H1 (cell line): ENCODE results near the gene UNK. TPM values are rescaled to one million over a fixed set of nuclear protein-coding genes. Genes with fewer than 3 reads are reported as not detected.

Experiments used
- CTCF ChIA-PET: fragments of 300-600 bp; sonication (Branson Sonifier 250); formaldehyde crosslinking; loops from one replicate; lab custom pipeline; 2021; ENCODE audit not compliant: partially characterized antibody; lab: Charles Lee
- POLR2A ChIA-PET: fragments of 300-600 bp; sonication (Branson Sonifier 250); formaldehyde crosslinking; loops from one replicate; lab custom pipeline; 2021; ENCODE audit warnings: inconsistent platforms; ENCODE audit not compliant: partially characterized antibody; lab: Charles Lee
- DNase-seq, 2 experiments: peaks; one replicate each; pipeline versions ENCODE4 v3.0.0 to v3.0.0-alpha.2; 2010 to 2022; ENCODE audit warnings: low spot score in 2 of 2, low read depth in 1 of 2, mixed read lengths in 1 of 2
- FAIRE-seq: peaks from 2 replicates; lab custom pipeline; 2011; peaks lifted over from hg19 to GRCh38; lab: Jason Lieb, UNC
- H2AFZ ChIP-seq: 2 replicates; pipeline ENCODE4 v1.8.1; 2012; ENCODE audit warnings: low read length, inconsistent platforms
- H2AK5ac ChIP-seq: 2 replicates; pipeline ENCODE4 v1.6.1; 2013; ENCODE audit warnings: low read depth, low read length
- H2BK120ac ChIP-seq: replicated peaks from 2 replicates; pipeline ENCODE3; 2013; ENCODE audit warnings: low read depth, low read length, inconsistent platforms
- H2BK12ac ChIP-seq: 2 replicates; pipeline ENCODE4 v1.6.1; 2013; ENCODE audit warnings: low read depth, low read length
- H2BK15ac ChIP-seq: 2 replicates; pipeline ENCODE4 v1.6.1; 2013; ENCODE audit warnings: low read length
- H2BK20ac ChIP-seq: 2 replicates; pipeline ENCODE4 v1.6.1; 2013; ENCODE audit warnings: low read length
- H2BK5ac ChIP-seq: 2 replicates; pipeline ENCODE4 v1.6.1; 2013; ENCODE audit warnings: low read depth, low read length
- H3K14ac ChIP-seq: 2 replicates; pipeline ENCODE4 v1.6.1; 2013; ENCODE audit warnings: inconsistent platforms; ENCODE audit not compliant: insufficient read length
- H3K18ac ChIP-seq: 2 replicates; pipeline ENCODE4 v1.6.1; 2013; ENCODE audit warnings: low read length; ENCODE audit errors: extremely low read depth
- H3K23ac ChIP-seq: 2 replicates; pipeline ENCODE4 v1.6.1; 2013; ENCODE audit warnings: inconsistent platforms; ENCODE audit not compliant: insufficient read length
- H3K23me2 ChIP-seq: 2 replicates; pipeline ENCODE4 v1.6.1; 2013; ENCODE audit warnings: low read depth, low read length
- H3K27ac ChIP-seq: 2 replicates; pipeline ENCODE4 v1.6.1; 2011; ENCODE audit warnings: low read depth, low read length, inconsistent platforms
- H3K27me3 ChIP-seq, 4 experiments: replicated peaks in 1 of 4; 1 replicate in 1 of 4; 2 replicates in 3 of 4; pipeline versions ENCODE4 v1.6.1 to v1.8.1; 2011 to 2013; ENCODE audit warnings: low read length in 3 of 4, mild to moderate bottlenecking in 3 of 4, inconsistent platforms in 2 of 4, mixed read lengths in 2 of 4, moderate library complexity in 1 of 4; ENCODE audit not compliant: control insufficient read depth in 3 of 4, insufficient read depth in 3 of 4; ENCODE audit errors: extremely low read depth in 1 of 4
- H3K36me3 ChIP-seq, 4 experiments: 2 replicates each; pipeline versions ENCODE4 v1.6.1 to v1.8.1; 2011 to 2013; ENCODE audit warnings: mild to moderate bottlenecking in 4 of 4, low read length in 3 of 4, moderate library complexity in 2 of 4, control low read depth in 1 of 4, inconsistent platforms in 1 of 4; ENCODE audit not compliant: insufficient read depth in 4 of 4, control insufficient read depth in 2 of 4
- H3K4ac ChIP-seq: replicated peaks from 2 replicates; pipeline ENCODE3; 2013; ENCODE audit warnings: low read length, low read depth, mixed read lengths, inconsistent platforms; ENCODE audit not compliant: insufficient read length
- H3K4me1 ChIP-seq, 4 experiments: replicated peaks in 1 of 4; 1 replicate in 1 of 4; 2 replicates in 3 of 4; pipeline versions ENCODE4 v1.6.1 to v1.8.1; 2011 to 2013; ENCODE audit warnings: low read length in 3 of 4, inconsistent platforms in 2 of 4, mixed read lengths in 1 of 4; ENCODE audit not compliant: insufficient read depth in 4 of 4, control insufficient read depth in 3 of 4
- H3K4me2 ChIP-seq, 2 experiments: 2 replicates each; pipeline versions ENCODE4 v1.6.1 to v1.8.1; 2011 to 2013; ENCODE audit warnings: low read depth in 2 of 2, low read length in 2 of 2, control low read depth in 1 of 2, inconsistent platforms in 1 of 2, mild to moderate bottlenecking in 1 of 2; ENCODE audit not compliant: insufficient read depth in 1 of 2
- H3K4me3 ChIP-seq, 4 experiments: fragments of 200-600, 300-600 bp in 1 of 4; sonication (generic), shearing (Covaris generic), sonication (Bioruptor Twin) in 1 of 4; 2 replicates each; pipeline versions ENCODE4 v1.5.1 to v1.8.1; 2011 to 2016; ENCODE audit warnings: low read length in 4 of 4, low read depth in 3 of 4, control low read depth in 2 of 4, inconsistent platforms in 2 of 4, mild to moderate bottlenecking in 2 of 4, mixed read lengths in 1 of 4, moderate library complexity in 1 of 4; ENCODE audit not compliant: insufficient read depth in 2 of 4; ENCODE audit errors: extremely low read depth in 1 of 4
- H3K56ac ChIP-seq: replicated peaks from 2 replicates; pipeline ENCODE3; 2013; ENCODE audit warnings: low read depth, mild to moderate bottlenecking, mixed read lengths, low read length, inconsistent platforms; ENCODE audit not compliant: insufficient read length
- H3K79me1 ChIP-seq: 2 replicates; pipeline ENCODE4 v1.6.1; 2013; ENCODE audit warnings: low read depth, low read length, control low read depth
- H3K79me2 ChIP-seq, 2 experiments: 2 replicates each; pipeline versions ENCODE4 v1.6.1 to v1.8.1; 2012 to 2013; ENCODE audit warnings: low read length in 2 of 2, mild to moderate bottlenecking in 2 of 2, inconsistent platforms in 1 of 2; ENCODE audit not compliant: insufficient read depth in 2 of 2, control insufficient read depth in 1 of 2
- H3K9ac ChIP-seq, 4 experiments: replicated peaks in 1 of 4; 1 replicate in 1 of 4; 2 replicates in 3 of 4; pipeline versions ENCODE4 v1.6.1 to v1.8.1; 2011 to 2013; ENCODE audit warnings: low read depth in 3 of 4, low read length in 3 of 4, control low read depth in 2 of 4, mild to moderate bottlenecking in 2 of 4, moderate library complexity in 2 of 4, inconsistent platforms in 1 of 4; ENCODE audit errors: extremely low read depth in 1 of 4
- H3K9me3 ChIP-seq, 2 experiments: 2 replicates each; pipeline versions ENCODE4 v1.6.1 to v1.8.1; 2012 to 2013; ENCODE audit warnings: mild to moderate bottlenecking in 2 of 2, moderate library complexity in 2 of 2, control low read depth in 1 of 2, inconsistent platforms in 1 of 2, low read depth in 1 of 2, low read length in 1 of 2, mixed read lengths in 1 of 2; ENCODE audit not compliant: insufficient read depth in 2 of 2
- H4K20me1 ChIP-seq, 2 experiments: replicated peaks in 1 of 2; 2 replicates each; pipeline versions ENCODE3 to v1.8.1; 2011 to 2013; ENCODE audit warnings: inconsistent platforms in 2 of 2, low read length in 2 of 2, mild to moderate bottlenecking in 1 of 2; ENCODE audit not compliant: insufficient read depth in 2 of 2, control insufficient read depth in 1 of 2
- H4K5ac ChIP-seq: 2 replicates; pipeline ENCODE4 v1.6.1; 2013; ENCODE audit warnings: low read length, low read depth, mixed read lengths, inconsistent platforms; ENCODE audit not compliant: insufficient read length
- H4K8ac ChIP-seq: 2 replicates; pipeline ENCODE4 v1.8.0; 2013; ENCODE audit warnings: mild to moderate bottlenecking, moderate library complexity, low read length, inconsistent platforms; ENCODE audit not compliant: insufficient read depth; ENCODE audit errors: extremely low read depth
- H4K91ac ChIP-seq: replicated peaks from 2 replicates; pipeline ENCODE3; 2013; ENCODE audit warnings: low read length, mixed read lengths, inconsistent platforms; ENCODE audit not compliant: insufficient read length
- ATF3 ChIP-seq: IDR thresholded peaks from 2 replicates; pipeline ENCODE4 v1.6.1; 2011; ENCODE audit warnings: low read depth, mild to moderate bottlenecking, low read length; ENCODE audit not compliant: insufficient read depth
- CHD1 ChIP-seq: IDR thresholded peaks from 2 replicates; pipeline ENCODE4 v1.6.1; 2012; ENCODE audit warnings: low read depth, low read length, improper control_type of control experiment
- CHD2 ChIP-seq: IDR thresholded peaks from 2 replicates; pipeline ENCODE4 v1.6.1; 2012; ENCODE audit warnings: low read length, improper control_type of control experiment
- EZH2 ChIP-seq: fragments of 200-600 bp; sonication (generic); IDR thresholded peaks from 2 replicates; pipeline ENCODE4 v1.7.1; 2012; ENCODE audit warnings: low read depth, mild to moderate bottlenecking, moderate library complexity, low read length, inconsistent platforms; ENCODE audit not compliant: severe bottlenecking
- JUND ChIP-seq: IDR thresholded peaks from 2 replicates; pipeline ENCODE4 v1.6.1; 2011; ENCODE audit warnings: mild to moderate bottlenecking, improper control_type of control experiment, low read length
- KDM4A ChIP-seq: IDR thresholded peaks from one replicate; pipeline ENCODE4 v1.7.1; 2012; ENCODE audit warnings: low read depth, mild to moderate bottlenecking, moderate library complexity, low read length, inconsistent platforms; ENCODE audit not compliant: severe bottlenecking
- MAFK ChIP-seq: IDR thresholded peaks from 2 replicates; pipeline ENCODE4 v1.6.1; 2012; ENCODE audit warnings: low read depth, mild to moderate bottlenecking, improper control_type of control experiment, low read length
- NANOG ChIP-seq: IDR thresholded peaks from 2 replicates; pipeline ENCODE4 v1.6.1; 2011; ENCODE audit warnings: low read length, low read depth, mild to moderate bottlenecking, inconsistent platforms; ENCODE audit not compliant: insufficient read depth, poor library complexity, severe bottlenecking
- RAD21 ChIP-seq, 2 experiments: IDR thresholded peaks in 1 of 2; conservative IDR thresholded peaks in 1 of 2; 2 replicates each; pipeline ENCODE4 v1.6.1; 2011; ENCODE audit warnings: low read depth in 2 of 2, low read length in 2 of 2, improper control_type of control experiment in 1 of 2, inconsistent platforms in 1 of 2, mild to moderate bottlenecking in 1 of 2, moderate library complexity in 1 of 2
- TAF7 ChIP-seq: optimal IDR thresholded peaks from 2 replicates; pipeline ENCODE3; 2011; ENCODE audit warnings: low read depth, mild to moderate bottlenecking, inconsistent platforms, low read length, moderate library complexity, borderline replicate concordance
- TEAD4 ChIP-seq: IDR thresholded peaks from 2 replicates; pipeline ENCODE4 v1.6.1; 2012; ENCODE audit warnings: low read depth, low read length, inconsistent platforms, mixed read lengths
- WGBS, 2 experiments: shearing (Covaris generic) in 1 of 2; methylation state at CpG; one replicate each; pipeline versions ENCODE4 v1.1.6 to v1.1.7; 2013 to 2015; ENCODE audit warnings: low lambda C conversion rate in 2 of 2, mixed read lengths in 2 of 2, inconsistent platforms in 1 of 2, low coverage in 1 of 2, missing lambda C conversion rate in 1 of 2; ENCODE audit not compliant: insufficient replicate concordance in 2 of 2, insufficient coverage in 1 of 2, insufficient read length in 1 of 2; ENCODE audit errors: extremely low coverage in 1 of 2, missing lambda C conversion rate in 1 of 2; 5-methylcytosine and 5-hydroxymethylcytosine counted together
- polyA plus RNA-seq, 7 experiments: library from polyadenylated mRNA; depleted of rRNA in 3 of 7; stranded (reverse) in 5 of 7; unstranded in 2 of 7; fragments of >200 nt in 5 of 7; fragments of 200-250 nt in 2 of 7; gene quantifications; 1 replicate in 5 of 7; 2 replicates in 1 of 7; 4 replicates in 1 of 7; pipeline versions ENCODE4 v1.2.1 to v1.2.3, GENCODE V29; 2011 to 2013; ENCODE audit warnings: missing spikeins in 2 of 7, mixed read lengths in 2 of 7
- total RNA-seq: library from RNA; stranded (reverse); fragmentation: NEBNext Ultra II Directional; extraction: Animal tissue kit (Norgen Biotek cat#: 25700); gene quantifications from 2 replicates; pipeline ENCODE4 v1.2.1, GENCODE V29; 2021
- TF ChIP-seq, protein P1 (sequence below): IDR thresholded peaks from 2 replicates; pipeline ENCODE4 v1.6.1; 2012; ENCODE audit warnings: inconsistent platforms

The UNK gene
- total and polyA plus RNA-seq, 2 of the 8 experiments (the other 6 are each of a cell fraction or from before 2014, with no cell fraction given): 24.2 to 33.3 TPM

- no peak overlapping the region for H4K91ac ChIP-seq
- H3K23me2 ChIP-seq: peaks cover 2% of the 10 kb centered on the region; the same call in 1 of the 2 replicates
- H3K4me3 ChIP-seq: no peak overlapping the region
- CTCF ChIA-PET: interaction anchor here (0.8 to 21.9 kb wide), 5 partner anchors 12 to 198 kb away, joined by 3 to 563 read pairs (median 4); partner anchors contain the start of genes UNC13D and WBP2
- no peak overlapping the region for H3K14ac ChIP-seq
- H4K5ac ChIP-seq: no peak overlapping the region
- no peaks in the 10 kb centered on the region for H3K27me3 ChIP-seq
- no peak overlapping the region for H4K8ac ChIP-seq
- 89% methylated on average over 3 of the region's 3 CpGs; no CpG with 5 or more reads in 1 of the 2 experiments for WGBS, 2 experiments
- H3K18ac ChIP-seq: no peak overlapping the region
- H3K4me2 ChIP-seq: no peak overlapping the region
- H2BK12ac ChIP-seq: no peak overlapping the region
- H3K4me1 ChIP-seq: peaks cover 0 to 5% (median 4%) of the 10 kb centered on the region in 4 experiments; a peak in 5 of 7 replicates
- H3K56ac ChIP-seq: no peak overlapping the region
- H3K79me1 ChIP-seq: no peaks in the 10 kb centered on the region
- H3K4ac ChIP-seq: no peak overlapping the region
- peaks cover 0 to 6% of the 10 kb centered on the region in 2 experiments for H4K20me1 ChIP-seq
- no peak overlapping the region for H2BK120ac ChIP-seq
- H3K27ac ChIP-seq: no peak overlapping the region
- H2BK20ac ChIP-seq: no peak overlapping the region
- no peak overlapping the region for H3K9ac ChIP-seq
- DNase-seq: no peak
- no peak overlapping the region for H2AFZ ChIP-seq
- H3K9me3 ChIP-seq: no peaks in the 10 kb centered on the region
- POLR2A ChIA-PET: interaction anchor here (0.6 to 16.0 kb wide), 8 partner anchors 7 to 59 kb away, joined by 3 to 216 read pairs (median 6); partner anchors contain the start of gene UNK
- no peak overlapping the region for H2AK5ac ChIP-seq
- H3K79me2 ChIP-seq: no peaks in the 10 kb centered on the region
- peaks cover 20 to 48% (median 42%) of the 10 kb centered on the region in 4 experiments for H3K36me3 ChIP-seq
- FAIRE-seq: no peak
- no peak overlapping the region for H2BK15ac ChIP-seq
- no peak overlapping the region for H3K23ac ChIP-seq
- H2BK5ac ChIP-seq: no peak overlapping the region
- TF ChIP-seq TAF7 (no peak), CHD1 (no peak), EZH2 (no peak), ATF3 (no peak), TEAD4 (no peak), MAFK (no peak), CHD2 (no peak), JUND (no peak), KDM4A (no peak), RAD21 (IDR thresholded peaks at IDR 0.05 in 1 of 2, conservative IDR thresholded peaks at IDR 0.05 in 1 of 2; ENCODE audit: low read depth in 2 of 2, low read length in 2 of 2) (no peak), NANOG (no peak)
- TF ChIP-seq, protein P1, sequence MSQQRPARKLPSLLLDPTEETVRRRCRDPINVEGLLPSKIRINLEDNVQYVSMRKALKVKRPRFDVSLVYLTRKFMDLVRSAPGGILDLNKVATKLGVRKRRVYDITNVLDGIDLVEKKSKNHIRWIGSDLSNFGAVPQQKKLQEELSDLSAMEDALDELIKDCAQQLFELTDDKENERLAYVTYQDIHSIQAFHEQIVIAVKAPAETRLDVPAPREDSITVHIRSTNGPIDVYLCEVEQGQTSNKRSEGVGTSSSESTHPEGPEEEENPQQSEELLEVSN: no peak
Measured at GRCh38 chr17:75822800-75823166, 38.2 kb downstream of the UNK start.
